ENCODE measurements around the gene IFNL1.
"Not testable (repeated sequence)": the region's sequence is repeated elsewhere in the genome, so short reads cannot be mapped to it uniquely, and the experiment has no call there.

IFNL1 gene

DNA sequence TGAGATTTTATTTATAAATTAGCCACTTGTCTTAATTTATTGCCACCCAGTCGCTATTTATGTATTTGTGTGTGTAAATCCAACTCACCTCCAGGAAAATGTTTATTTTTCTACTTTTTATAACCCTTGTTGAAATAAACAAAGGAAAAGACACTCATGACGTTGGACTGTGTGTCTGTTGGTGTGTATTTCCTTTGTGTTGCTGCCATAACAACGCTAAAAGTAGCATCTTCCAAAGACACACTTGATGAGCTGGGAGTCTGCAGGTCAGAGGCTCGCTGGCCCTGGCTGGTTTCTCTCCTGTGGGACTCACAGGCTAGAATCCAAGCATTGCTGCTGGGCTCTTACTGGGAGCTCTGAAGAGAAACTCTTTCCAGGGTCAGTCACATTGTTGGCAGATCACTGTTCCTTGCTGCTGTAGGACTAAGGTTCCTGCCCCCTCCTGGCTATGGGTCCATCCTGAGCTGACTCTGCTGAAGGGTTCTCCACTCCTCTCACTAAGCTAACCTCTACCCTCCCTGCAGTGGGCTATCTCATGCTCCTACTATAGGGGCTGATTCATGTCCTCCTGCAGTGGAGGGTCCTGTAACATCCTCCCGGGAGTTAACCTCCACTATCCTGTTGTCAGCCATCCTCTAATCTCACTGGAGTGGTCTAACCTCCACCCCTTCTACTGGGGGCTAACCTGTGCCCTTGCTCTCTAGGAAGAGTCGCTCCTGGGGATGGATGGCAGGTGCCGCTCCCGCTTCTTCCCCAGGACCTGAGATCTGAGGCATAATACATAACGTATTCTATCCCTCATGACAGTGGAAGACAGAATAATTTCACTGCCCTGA, 26.0 kb upstream of the IFNL1 start:
- DNase-seq (ENCODE audit: low spot score) (no peak), FAIRE-seq (no peak)

DNA sequence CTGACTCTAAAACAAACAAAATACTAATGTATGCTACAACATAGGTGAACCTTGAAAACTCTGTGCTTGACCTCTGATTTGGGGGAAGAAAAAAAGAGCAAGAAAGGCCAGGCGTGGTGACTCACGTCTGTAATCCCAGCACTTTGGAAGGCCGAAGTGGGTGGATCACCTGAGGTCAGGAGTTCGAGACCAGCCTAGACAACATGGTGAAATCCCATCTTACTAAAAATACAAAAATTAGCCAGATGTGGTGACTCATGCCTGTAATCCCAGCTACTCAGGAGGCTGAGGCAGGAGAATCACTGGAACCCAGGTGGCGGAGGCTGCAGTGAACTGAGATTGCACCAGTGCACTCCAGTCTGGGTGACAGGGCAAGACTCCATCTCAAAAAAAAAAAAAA, 22.3 kb upstream of the IFNL1 start:
- not testable (repeated sequence) for FAIRE-seq; DNase-seq (ENCODE audit: low spot score)

- no peak for FAIRE-seq
- no peak for DNase-seq (ENCODE audit: low spot score)
These were observed 20.6 kb upstream of the IFNL1 start for GRCh38 chr19:39275578-39275977.

- FAIRE-seq (no peak), DNase-seq (ENCODE audit: low spot score) (no peak)
These were observed 19.5 kb upstream of the IFNL1 start for GRCh38 chr19:39276740-39277139.

DNA sequence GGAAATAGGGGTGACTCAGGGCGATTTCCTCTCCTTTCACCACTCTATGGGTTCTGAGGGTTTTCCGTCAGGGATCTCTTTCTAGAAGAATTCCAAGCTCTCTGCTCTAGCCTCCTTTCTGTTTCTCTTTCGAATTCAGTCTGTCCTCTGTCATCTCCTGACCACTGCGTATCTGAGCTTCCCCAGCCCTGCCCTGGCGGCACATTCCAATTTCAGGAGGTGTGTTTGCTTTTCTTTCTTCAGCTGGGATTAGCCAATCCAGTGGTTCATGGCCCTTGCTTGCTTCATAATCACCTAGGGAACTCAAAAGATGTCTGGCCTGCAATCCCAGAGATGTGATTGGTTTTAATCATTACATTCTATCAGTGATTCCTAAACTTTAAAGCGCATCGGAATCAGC, 18.6 kb upstream of the IFNL1 start:
- DNase-seq (ENCODE audit: low spot score) (no peak), FAIRE-seq (no peak)

DNA sequence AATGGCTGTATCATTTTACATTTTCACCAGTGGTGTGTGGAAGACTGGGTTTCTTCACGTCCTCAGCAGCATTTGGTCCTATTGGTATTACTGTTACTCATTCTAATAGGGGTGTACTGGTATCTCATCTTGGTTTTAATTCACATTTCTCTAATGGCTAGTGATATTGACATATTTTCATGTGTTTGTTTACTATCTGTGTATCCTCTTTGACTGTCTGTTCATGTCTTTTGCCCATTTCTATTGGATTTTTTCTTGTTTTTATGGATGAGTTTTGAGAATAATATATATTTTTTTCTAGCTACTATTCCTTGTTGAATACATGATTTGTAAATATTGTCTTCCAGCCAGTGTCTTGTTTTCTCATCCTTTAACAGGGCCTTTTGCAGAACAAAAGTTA, 14.2 kb upstream of the IFNL1 start:
- DNase-seq (ENCODE audit: low spot score): no peak
- no peak for FAIRE-seq

DNA sequence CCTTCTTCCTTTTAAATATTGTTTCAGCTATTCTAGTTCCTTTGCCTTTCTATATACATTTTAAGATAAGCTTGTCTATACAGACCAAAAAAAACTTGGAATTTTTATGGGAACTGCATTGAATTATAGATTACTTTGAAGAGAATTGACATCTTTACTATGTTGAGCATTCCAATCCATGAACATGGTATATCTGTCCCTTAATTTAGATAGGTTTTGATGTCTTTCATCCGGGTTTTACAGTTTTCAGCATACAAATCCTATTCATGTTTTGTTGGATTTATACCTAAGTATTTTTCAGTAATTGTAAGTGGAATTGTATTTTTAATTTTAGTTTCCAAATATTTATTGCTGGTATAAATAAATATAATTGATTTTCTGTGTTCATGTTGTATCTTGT, 12.2 kb upstream of the IFNL1 start:
- no peak for FAIRE-seq
- DNase-seq (ENCODE audit: low spot score): no peak

DNA sequence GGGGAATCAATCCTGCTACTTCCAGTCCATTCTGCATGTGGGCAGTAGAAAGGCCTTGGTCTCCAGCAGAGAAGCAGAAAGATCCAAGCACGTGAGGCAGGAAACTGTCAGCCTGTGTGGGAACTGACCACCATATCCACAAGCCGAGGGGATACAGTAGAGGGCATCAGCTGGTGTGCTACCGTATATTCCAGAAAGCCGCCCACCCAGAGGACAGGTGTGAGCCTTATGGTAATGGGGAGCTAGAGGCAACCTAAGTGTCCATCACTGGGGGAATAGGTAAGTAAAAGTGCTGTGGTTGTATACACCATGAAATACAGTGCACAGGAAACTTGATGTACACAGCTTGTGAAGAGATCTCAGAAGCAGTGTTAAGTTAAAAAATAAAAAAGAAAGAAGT, 2.8 kb upstream of the IFNL1 start:
- DNase-seq (ENCODE audit: low spot score): no peak
- FAIRE-seq: no peak

- FAIRE-seq (no peak), DNase-seq (ENCODE audit: low spot score) (no peak)
These were observed 699 bp downstream of the IFNL1 start for GRCh38 chr19:39296906-39297305.

GRCh38 chr19:39297931-39298634, 1.9 kb downstream of the IFNL1 start:
- FAIRE-seq: no peak
- no peak for DNase-seq (ENCODE audit: low spot score)

- DNase-seq (ENCODE audit: low spot score): no peak
- no peak for FAIRE-seq
These were observed 3.2 kb downstream of the IFNL1 start for GRCh38 chr19:39299404-39299803.

GRCh38 chr19:39299832-39300231, 3.6 kb downstream of the IFNL1 start:
- no peak for DNase-seq (ENCODE audit: low spot score)
- no peak for FAIRE-seq

DNA sequence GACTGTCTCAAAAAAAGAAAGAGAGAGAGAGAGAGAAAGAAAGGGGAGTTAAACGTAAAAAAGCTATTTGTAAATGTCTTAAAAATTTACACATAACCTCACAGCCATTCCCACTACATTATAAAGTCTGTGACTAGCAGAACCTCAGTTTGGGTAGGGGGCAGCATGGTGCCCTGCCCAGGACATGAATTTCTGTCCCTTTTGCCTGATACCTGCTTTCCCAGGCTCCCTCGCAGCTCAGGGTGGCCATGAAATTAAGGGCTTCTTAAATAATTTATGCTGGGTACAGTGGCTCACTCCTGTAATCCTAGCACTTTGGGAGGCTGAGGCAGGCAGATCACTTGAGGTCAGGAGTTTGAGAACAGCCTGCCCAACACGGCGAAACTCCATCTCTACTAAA, 4.8 kb downstream of the IFNL1 start:
- FAIRE-seq (no peak), DNase-seq (ENCODE audit: low spot score) (no peak)

GRCh38 chr19:39301562-39301961, 5.4 kb downstream of the IFNL1 start:
- FAIRE-seq (no peak), DNase-seq (ENCODE audit: low spot score) (no peak)

GRCh38 chr19:39303373-39304184, 7.4 kb downstream of the IFNL1 start:
- no peak for DNase-seq (ENCODE audit: low spot score)
- no peak for FAIRE-seq

DNA sequence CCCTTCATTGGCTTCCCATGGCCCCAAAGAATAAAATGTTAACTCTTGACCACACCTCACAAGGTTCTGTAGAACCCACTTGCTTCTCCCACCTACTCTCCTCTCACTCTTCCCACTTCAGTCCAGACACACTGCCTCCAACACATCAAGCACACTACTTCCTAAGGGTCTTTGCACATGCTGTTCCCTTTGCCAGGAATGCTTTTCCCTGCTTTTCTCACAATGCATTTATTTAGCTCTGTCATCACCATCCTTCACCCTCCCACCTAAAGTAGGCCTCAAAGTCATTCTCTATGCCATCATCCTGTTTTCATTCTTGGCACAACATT, 7.9 kb downstream of the IFNL1 start:
- FAIRE-seq (no peak), DNase-seq (ENCODE audit: low spot score) (no peak)

GRCh38 chr19:39304701-39305571, 8.7 kb downstream of the IFNL1 start:
- no peak for DNase-seq (ENCODE audit: low spot score)
- no peak for FAIRE-seq

DNA sequence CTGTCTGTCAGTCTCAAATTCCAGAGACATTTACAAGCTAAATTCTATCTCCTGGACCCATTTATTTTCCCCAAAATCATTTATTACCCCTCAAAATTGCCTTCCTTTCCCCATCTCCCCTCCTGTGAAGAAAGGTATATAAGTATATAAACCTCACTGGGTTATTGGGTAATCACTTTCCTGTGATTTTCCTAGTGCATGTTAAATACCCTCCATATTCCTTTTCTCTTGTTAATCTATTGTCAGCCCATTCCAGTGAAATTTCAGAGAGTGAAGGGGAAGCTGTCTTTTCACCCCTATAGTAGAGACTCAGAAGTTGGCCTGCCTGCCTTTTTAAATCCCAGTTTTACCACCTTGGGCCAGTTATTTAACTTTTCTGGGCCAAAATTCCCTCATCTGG, 9.9 kb downstream of the IFNL1 start:
- DNase-seq (ENCODE audit: low spot score) (no peak), FAIRE-seq (no peak)

DNA sequence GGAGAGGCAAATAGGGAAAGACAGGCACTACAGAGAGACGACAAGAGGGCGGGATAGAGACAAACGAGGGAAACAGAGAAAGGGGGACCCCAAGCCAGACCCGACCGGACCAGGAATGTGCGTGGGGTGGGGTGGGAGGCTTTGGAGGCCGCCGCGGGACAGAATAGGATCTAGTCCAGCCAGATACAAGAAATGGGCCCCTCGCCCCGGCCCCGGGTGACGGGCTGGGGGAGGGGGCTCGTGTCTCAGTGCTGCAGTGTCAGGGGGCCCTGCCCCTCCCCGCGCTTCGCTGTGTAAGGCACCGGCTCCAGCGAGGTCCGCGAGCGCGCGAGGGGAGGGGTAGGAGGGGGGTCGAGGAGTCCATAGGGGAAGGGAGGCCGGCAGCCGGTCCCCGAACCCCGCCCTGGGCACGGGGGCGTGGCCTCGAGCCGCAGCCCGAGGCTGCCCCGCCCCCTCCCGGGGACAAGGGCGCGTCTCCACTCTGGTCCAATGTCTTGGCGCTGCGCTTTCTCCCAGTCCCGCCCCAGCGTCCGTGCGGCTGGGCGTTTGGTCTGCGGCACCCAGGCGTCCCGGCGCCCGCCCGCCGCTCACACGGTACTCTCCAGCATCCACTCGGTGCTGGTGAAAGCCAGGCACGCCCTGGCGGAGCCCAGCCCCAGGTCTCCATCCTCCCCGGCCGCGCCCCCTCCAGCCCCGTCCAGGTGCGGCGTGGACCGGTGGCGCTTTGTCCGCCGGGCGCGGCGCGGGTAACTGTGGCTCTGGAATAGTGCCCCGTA, 11.0 kb downstream of the IFNL1 start:
- FAIRE-seq (no peak), DNase-seq (ENCODE audit: low spot score) (no peak)

DNA sequence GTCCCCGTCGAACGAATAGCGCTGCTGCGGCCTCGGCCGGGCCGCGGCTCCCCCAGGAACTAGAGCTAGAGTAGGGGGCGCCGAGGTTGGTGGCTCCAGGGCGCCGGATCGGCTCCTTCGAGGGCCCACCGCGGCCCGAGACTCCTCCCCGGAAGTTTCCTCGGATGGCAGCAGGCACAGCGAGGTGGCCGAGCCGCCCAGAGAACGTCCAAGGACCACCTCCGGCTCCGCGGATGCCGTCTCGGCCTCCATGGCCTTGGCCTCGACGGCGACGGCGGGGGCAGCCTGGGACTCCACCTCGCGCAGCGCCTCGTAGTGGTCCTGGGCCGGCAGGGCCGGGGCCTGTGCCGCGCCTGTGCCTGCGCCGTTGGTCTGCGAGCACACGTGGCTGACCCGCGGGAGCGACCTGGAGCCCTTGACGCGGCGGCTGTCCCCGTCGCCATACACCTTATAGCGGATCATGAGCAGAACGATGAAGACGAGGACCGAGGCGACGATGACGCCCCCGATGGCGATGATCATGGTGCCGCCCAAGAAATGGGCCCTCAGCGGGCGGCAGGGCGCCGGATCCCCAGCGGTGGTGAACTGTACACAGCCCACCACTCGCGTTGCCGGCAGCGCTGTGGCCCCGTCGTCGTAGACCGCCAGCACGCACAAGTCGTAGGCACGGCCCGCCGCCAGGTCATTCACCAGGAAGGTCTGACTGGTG, 11.8 kb downstream of the IFNL1 start:
- FAIRE-seq: no peak
- no peak for DNase-seq (ENCODE audit: low spot score)
